ENCODE data around the gene TIMM17A.

- TF ChIP-seq CTCF (conservative IDR thresholded peaks at IDR 0.05; ENCODE audit: low read length) (no peak), EZH2phosphoT487 (IDR thresholded peaks at IDR 0.05; ENCODE audit: borderline replicate concordance, low read depth, low read length) (no peak)
Measured at GRCh38 chr1:201925981-201926645, 29.2 kb upstream of the TIMM17A start.

All from OCI-LY7 (cell line).